IMR-90 (cell line): ENCODE data around the gene GNG2. TPM values are rescaled to one million over a fixed set of nuclear protein-coding genes. Genes with fewer than 3 reads are reported as not detected.

Experiments used
- ATAC-seq: fragments of 200-7000 bp; cut with Tn5 transposase; 2 replicates; pipeline ENCODE4 v1.9.1; 2020; ENCODE audit warnings: low read depth, mild to moderate bottlenecking, moderate library complexity
- BruUV-seq: library from RNA; stranded (reverse); fragments of 400-500 nt; replicated peaks from 2 replicates; lab custom pipeline; 2021; lab: Mats Ljungman, UMichigan
- CTCF ChIA-PET: fragments of 300-600 bp; formaldehyde crosslinking; extraction: SDS; loops from one replicate; lab custom pipeline; 2021; ENCODE audit warnings: antibody characterized with exemption; lab: Yijun Ruan, JAX
- POLR2A ChIA-PET: fragments of 300-600 bp; sonication (Branson Sonifier 250); formaldehyde crosslinking; loops from one replicate; lab custom pipeline; 2022; ENCODE audit warnings: antibody characterized with exemption; ENCODE audit not compliant: unreplicated experiment; lab: Charles Lee
- DNase-seq: peaks from one replicate; pipeline ENCODE4 v3.0.0; 2013
- H2AFZ ChIP-seq: replicated peaks from 2 replicates; pipeline ENCODE3; 2013; ENCODE audit warnings: low read length, mild to moderate bottlenecking; ENCODE audit not compliant: poor library complexity
- H2AK5ac ChIP-seq: 2 replicates; pipeline ENCODE4 v1.6.1; 2013; ENCODE audit warnings: low read depth, low read length, inconsistent platforms
- H2AK9ac ChIP-seq: replicated peaks from 2 replicates; pipeline ENCODE3; 2013; ENCODE audit warnings: mild to moderate bottlenecking, low read depth, low read length, moderate library complexity; ENCODE audit not compliant: poor library complexity
- H2BK120ac ChIP-seq: 2 replicates; pipeline ENCODE4 v1.6.1; 2013; ENCODE audit warnings: low read depth, low read length, inconsistent platforms
- H2BK15ac ChIP-seq: 3 replicates; pipeline ENCODE4 v1.6.1; 2013; ENCODE audit warnings: low read depth, low read length, inconsistent platforms
- H2BK20ac ChIP-seq: 2 replicates; pipeline ENCODE4 v1.6.1; 2013; ENCODE audit warnings: low read depth, mild to moderate bottlenecking, inconsistent platforms, low read length, moderate library complexity
- H2BK5ac ChIP-seq: 2 replicates; pipeline ENCODE4 v1.6.1; 2013; ENCODE audit warnings: mild to moderate bottlenecking, low read depth, low read length, inconsistent platforms; ENCODE audit not compliant: poor library complexity, severe bottlenecking
- H3K14ac ChIP-seq: replicated peaks from 2 replicates; pipeline ENCODE4 v1.6.1; 2013; ENCODE audit warnings: low read depth, low read length, inconsistent platforms
- H3K18ac ChIP-seq: 2 replicates; pipeline ENCODE4 v1.6.1; 2013; ENCODE audit warnings: low read depth, low read length, control low read depth
- H3K23ac ChIP-seq: 2 replicates; pipeline ENCODE4 v1.6.1; 2013; ENCODE audit warnings: low read depth, low read length, inconsistent platforms
- H3K27ac ChIP-seq: 2 replicates; pipeline ENCODE4 v1.5.1; 2013; ENCODE audit warnings: mild to moderate bottlenecking, control low read depth, low read length; ENCODE audit not compliant: insufficient read depth
- H3K27me3 ChIP-seq: 2 replicates; pipeline ENCODE4 v1.6.1; 2013; ENCODE audit warnings: low read length; ENCODE audit not compliant: control insufficient read depth, insufficient read depth
- H3K36me3 ChIP-seq: 2 replicates; pipeline ENCODE4 v1.6.1; 2013; ENCODE audit warnings: low read length, mixed read lengths; ENCODE audit not compliant: control insufficient read depth, insufficient read depth
- H3K4ac ChIP-seq: 2 replicates; pipeline ENCODE4 v1.6.1; 2013; ENCODE audit warnings: low read depth, low read length, inconsistent platforms
- H3K4me1 ChIP-seq: 2 replicates; pipeline ENCODE4 v1.6.1; 2013; ENCODE audit warnings: low read length, mixed read lengths; ENCODE audit not compliant: control insufficient read depth, insufficient read depth
- H3K4me2 ChIP-seq: 2 replicates; pipeline ENCODE4 v1.6.1; 2013; ENCODE audit warnings: low read depth, mild to moderate bottlenecking, control low read depth, low read length, moderate library complexity
- H3K4me3 ChIP-seq: 2 replicates; pipeline ENCODE4 v1.5.1; 2013; ENCODE audit warnings: low read depth, mild to moderate bottlenecking, control low read depth, low read length, moderate library complexity; ENCODE audit not compliant: insufficient read depth
- H3K56ac ChIP-seq: 2 replicates; pipeline ENCODE4 v1.6.1; 2013; ENCODE audit warnings: low read length, inconsistent platforms; ENCODE audit not compliant: insufficient read depth; ENCODE audit errors: extremely low read depth
- H3K79me1 ChIP-seq, 2 experiments: 2 replicates each; pipeline ENCODE4 v1.6.1; 2013; ENCODE audit warnings: low read length in 2 of 2, inconsistent platforms in 1 of 2, low read depth in 1 of 2
- H3K9ac ChIP-seq: 2 replicates; pipeline ENCODE4 v1.6.1; 2013; ENCODE audit warnings: low read depth, low read length, control low read depth
- H3K9me1 ChIP-seq: 2 replicates; pipeline ENCODE4 v1.6.1; 2013; ENCODE audit warnings: low read length, inconsistent platforms; ENCODE audit not compliant: insufficient read depth
- H3K9me3 ChIP-seq: 2 replicates; pipeline ENCODE4 v1.6.1; 2013; ENCODE audit warnings: low read length; ENCODE audit not compliant: control insufficient read depth, insufficient read depth
- H4K20me1 ChIP-seq: 2 replicates; pipeline ENCODE4 v1.6.1; 2013; ENCODE audit warnings: low read length, inconsistent platforms; ENCODE audit not compliant: insufficient read depth
- H4K5ac ChIP-seq: 2 replicates; pipeline ENCODE4 v1.6.1; 2013; ENCODE audit warnings: mild to moderate bottlenecking, low read depth, low read length, control low read depth
- H4K8ac ChIP-seq, 2 experiments: 2 replicates each; pipeline ENCODE4 v1.6.1; 2013; ENCODE audit warnings: low read depth in 2 of 2, low read length in 2 of 2, control low read depth in 1 of 2, inconsistent platforms in 1 of 2
- H4K91ac ChIP-seq: 2 replicates; pipeline ENCODE4 v1.6.1; 2013; ENCODE audit warnings: low read depth, low read length, inconsistent platforms; ENCODE audit not compliant: insufficient read depth
- RCOR1 ChIP-seq: IDR thresholded peaks from 2 replicates; pipeline ENCODE4 v1.6.1; 2012; ENCODE audit warnings: mild to moderate bottlenecking, low read length, improper control_type of control experiment; ENCODE audit not compliant: insufficient replicate concordance
- USF2 ChIP-seq: fragments of 150-350 bp; IDR thresholded peaks from 2 replicates; pipeline ENCODE4 v1.6.1; 2017; ENCODE audit warnings: mild to moderate bottlenecking, antibody characterized with exemption, low read length, low read depth
- WGBS, 2 experiments: methylation state at CpG; one replicate each; pipeline versions ENCODE4 v1.1.5 to v1.1.7; 2013; ENCODE audit warnings: missing lambda C conversion rate in 2 of 2; ENCODE audit not compliant: insufficient read length in 1 of 2; ENCODE audit errors: extremely low coverage in 2 of 2; 5-methylcytosine and 5-hydroxymethylcytosine counted together
- dilution Hi-C: fragments of 300-500 bp; cut with HindIII; formaldehyde crosslinking; loops from one replicate; pipeline ENCODE4 v1.14.3; 2018; ENCODE audit warnings: low sequenced_read_pairs; ENCODE audit not compliant: unreplicated experiment
- in situ Hi-C: fragments of 300-500 bp; cut with MboI; formaldehyde crosslinking; loops from 3 replicates; pipeline ENCODE4 v1.14.3; 2019; ENCODE audit warnings: low sequenced_read_pairs, inconsistent platforms, mixed read lengths
- intact Hi-C: fragments of 100-400 bp; cut with micrococcal nuclease; formaldehyde crosslinking; loops from 2 replicates; pipeline ENCODE4 v1.10.0; 2022
- polyA plus RNA-seq, 3 experiments: library from polyadenylated mRNA; depleted of rRNA; stranded (reverse); fragments of >200 nt; gene quantifications; 2 replicates each; pipeline ENCODE4 v1.2.3, GENCODE V29; 2012; ENCODE audit warnings: low replicate concordance in 1 of 3
- total RNA-seq: library from RNA; depleted of rRNA; stranded (reverse); fragments of >200 nt; gene quantifications from 2 replicates; pipeline ENCODE4 v1.2.3, GENCODE V29; 2012
- TF ChIP-seq, protein P1 (sequence below): fragments of 150-350 bp; IDR thresholded peaks from 2 replicates; pipeline ENCODE4 v1.6.1; 2016; ENCODE audit warnings: low read depth, mild to moderate bottlenecking, low read length, moderate library complexity, borderline replicate concordance

The GNG2 gene
- total and polyA plus RNA-seq, 2 of the 4 experiments (the other 2 are of a cell fraction) = 13.1 to 14.6 TPM

DNA sequence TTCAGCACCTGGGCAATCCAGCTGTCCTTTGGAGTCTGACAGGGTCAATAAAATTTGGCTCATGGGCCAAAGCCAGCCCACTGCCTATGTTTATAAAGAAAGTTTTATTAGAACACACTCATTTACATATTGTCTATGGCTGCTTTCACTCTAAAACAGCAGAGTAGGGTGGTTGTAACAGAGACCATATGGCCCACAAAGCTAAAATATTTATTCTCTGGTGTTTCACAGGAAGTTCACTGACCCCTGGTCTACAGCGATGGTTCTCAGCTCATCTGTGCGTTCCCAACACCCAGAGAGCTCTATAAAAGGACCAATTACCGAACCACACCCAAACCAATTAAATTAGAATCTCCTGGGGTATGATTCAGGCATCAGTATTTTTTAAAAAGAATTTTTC lies 91.2 kb downstream of the GNG2 start:
- Histone ChIP-seq H3K4me1 (no peaks in the 10 kb centered on the region), H2AFZ (no peak overlapping the region), H3K18ac (no peak overlapping the region), H3K27ac (no peak overlapping the region), H2BK20ac (no peak overlapping the region), H2BK15ac (no peak overlapping the region), H2BK120ac (no peak overlapping the region), H2BK5ac (no peak overlapping the region), H3K23ac (no peak overlapping the region), H3K14ac (no peak overlapping the region), H3K9me3 (peaks cover 3% of the 10 kb centered on the region), H3K9ac (no peak overlapping the region), H3K27me3 (no peaks in the 10 kb centered on the region), H4K5ac (no peak overlapping the region), H3K36me3 (peaks cover 14% of the 10 kb centered on the region), H3K4ac (no peak overlapping the region), H3K4me3 (no peak overlapping the region), H2AK5ac (no peak overlapping the region), H3K4me2 (no peak overlapping the region), H3K79me1 (no peaks in the 10 kb centered on the region; a peak in 1 of 4 replicates), H2AK9ac (no peak overlapping the region), H3K56ac (no peak overlapping the region), H3K9me1 (no peaks in the 10 kb centered on the region), H4K91ac (no peak overlapping the region), H4K8ac (no peak overlapping the region), H4K20me1 (no peaks in the 10 kb centered on the region)
- DNase-seq = no peak
- BruUV-seq = no TSS peak
- dilution Hi-C loops = no loop called here
- no peak for ATAC-seq
- in situ Hi-C loops = no loop called here
- ChIA-PET POLR2A (no interaction called here), CTCF (no interaction called here)
- intact Hi-C loops = no loop called here
- TF ChIP-seq, protein P1, sequence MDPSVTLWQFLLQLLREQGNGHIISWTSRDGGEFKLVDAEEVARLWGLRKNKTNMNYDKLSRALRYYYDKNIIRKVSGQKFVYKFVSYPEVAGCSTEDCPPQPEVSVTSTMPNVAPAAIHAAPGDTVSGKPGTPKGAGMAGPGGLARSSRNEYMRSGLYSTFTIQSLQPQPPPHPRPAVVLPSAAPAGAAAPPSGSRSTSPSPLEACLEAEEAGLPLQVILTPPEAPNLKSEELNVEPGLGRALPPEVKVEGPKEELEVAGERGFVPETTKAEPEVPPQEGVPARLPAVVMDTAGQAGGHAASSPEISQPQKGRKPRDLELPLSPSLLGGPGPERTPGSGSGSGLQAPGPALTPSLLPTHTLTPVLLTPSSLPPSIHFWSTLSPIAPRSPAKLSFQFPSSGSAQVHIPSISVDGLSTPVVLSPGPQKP = no peak
- TF ChIP-seq RCOR1 (no peak), USF2 (no peak)
- no CpG with 5 or more reads among the region's 3 CpGs for WGBS, 2 experiments
